Pericardium fibroblast (primary cell): ENCODE measurements around the gene FAM184B. TPM values are rescaled to one million over a fixed set of nuclear protein-coding genes. Genes with fewer than 3 reads are reported as not detected.

Experiments used
- total RNA-seq: library from RNA; depleted of rRNA; stranded (reverse); fragments of >200 nt; gene quantifications from 2 replicates; pipeline ENCODE4 v1.2.3, GENCODE V29; 2015

The FAM184B gene
- total RNA-seq, result 0.12 TPM in 1 of 2 replicates, not detected in the other

DNA sequence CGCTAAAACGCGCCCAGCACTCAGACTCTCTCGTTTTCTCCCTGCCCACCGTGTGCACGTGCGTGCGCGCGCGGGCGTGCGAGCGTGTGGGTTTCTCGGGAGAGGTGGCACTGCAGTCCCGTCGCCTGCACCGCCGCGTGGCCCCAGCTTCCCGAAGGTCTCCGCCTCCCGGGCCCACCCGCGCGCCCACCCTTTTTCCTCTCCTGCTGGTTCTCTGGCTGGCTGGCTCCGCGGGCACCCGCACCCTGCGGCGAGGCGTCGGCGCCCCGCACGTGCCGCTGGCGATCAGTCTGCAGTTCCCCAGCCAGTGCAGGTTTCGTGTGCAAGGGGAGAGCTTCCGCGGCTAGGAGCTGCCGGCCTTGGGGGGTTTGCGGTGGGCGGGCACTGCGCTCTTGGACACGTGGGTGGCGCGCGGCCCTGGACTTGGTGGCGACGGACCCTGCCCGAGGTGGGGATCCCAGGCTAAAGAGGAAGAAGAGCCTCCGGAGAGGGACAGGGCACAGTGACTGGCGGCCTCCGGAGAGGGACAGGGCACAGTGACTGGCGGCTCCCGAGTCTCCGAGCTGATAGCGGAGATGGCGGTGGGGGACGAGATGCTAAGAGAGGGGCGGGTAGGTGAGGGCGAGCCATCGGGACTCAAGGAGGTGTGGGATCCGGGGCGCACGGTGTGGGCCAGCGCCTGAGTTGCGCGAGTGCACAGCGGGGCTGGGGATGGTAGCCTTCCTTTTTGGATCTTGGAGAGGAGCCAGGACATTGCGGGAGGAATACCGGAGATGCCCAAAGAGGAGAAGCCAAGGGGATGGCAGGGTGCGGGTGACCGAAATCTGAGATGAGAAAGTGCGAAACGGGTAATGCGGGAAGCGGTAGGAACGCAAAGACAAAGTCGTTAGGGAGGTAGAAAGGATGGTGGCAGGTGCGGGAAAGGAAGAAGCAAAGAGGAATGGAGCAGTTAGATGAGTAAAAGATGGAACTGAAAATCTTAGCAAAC is at the start of gene FAM184B:
TSS of gene FAM184B (minus strand) at position 322 of the 988 bp plus-strand sequence. CDS start 322 bp downstream, outside the sequence.

DNA sequence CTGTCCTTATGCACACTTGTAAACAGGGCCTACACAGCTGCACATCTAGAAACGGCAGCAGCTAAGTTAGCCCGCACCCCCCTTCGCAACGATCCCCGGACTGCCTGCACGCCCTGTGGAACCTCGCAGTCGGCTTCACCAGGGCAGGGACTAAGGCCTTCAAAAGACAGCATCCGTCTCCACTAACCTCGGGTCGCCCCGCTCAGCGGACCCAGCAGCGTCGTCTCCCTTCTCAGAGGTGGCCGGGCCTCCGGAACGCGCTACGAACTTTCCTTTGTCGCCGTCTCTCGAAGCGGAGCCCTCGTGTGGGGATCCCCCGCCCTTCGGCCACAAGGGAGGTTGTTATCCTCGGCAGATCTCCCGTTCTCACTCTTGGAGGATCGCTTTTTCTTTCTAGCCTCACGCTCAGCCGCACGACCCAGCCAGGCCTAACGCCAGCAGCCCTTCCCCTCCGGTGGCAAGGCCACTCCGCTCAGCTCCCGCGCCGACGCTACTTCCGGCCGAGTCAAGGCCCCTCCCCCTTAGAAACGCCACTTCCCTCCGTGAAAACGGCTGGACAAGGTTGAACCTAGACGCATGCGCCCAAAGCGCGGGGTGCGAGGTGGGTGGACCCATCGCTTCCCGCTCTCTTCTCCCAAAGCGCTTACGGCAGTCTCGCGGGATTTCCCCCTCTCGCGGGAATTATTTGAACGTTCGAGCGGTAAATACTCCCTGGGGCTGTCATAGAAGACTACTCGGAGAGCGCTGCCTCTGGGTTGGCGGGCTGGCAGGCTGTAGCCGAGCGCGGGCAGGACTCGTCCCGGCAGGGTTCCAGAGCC is 29.0 kb upstream of the FAM184B start, which contains the start of the genes DCAF16 and NCAPG:
TSS of gene DCAF16 (minus strand) at position 498 of the 818 bp plus-strand sequence. CDS start 6,616 bp downstream, outside the sequence.
TSS of gene NCAPG (plus strand) at position 720 of the 818 bp plus-strand sequence. CDS start 99 bp downstream, outside the sequence.

DNA sequence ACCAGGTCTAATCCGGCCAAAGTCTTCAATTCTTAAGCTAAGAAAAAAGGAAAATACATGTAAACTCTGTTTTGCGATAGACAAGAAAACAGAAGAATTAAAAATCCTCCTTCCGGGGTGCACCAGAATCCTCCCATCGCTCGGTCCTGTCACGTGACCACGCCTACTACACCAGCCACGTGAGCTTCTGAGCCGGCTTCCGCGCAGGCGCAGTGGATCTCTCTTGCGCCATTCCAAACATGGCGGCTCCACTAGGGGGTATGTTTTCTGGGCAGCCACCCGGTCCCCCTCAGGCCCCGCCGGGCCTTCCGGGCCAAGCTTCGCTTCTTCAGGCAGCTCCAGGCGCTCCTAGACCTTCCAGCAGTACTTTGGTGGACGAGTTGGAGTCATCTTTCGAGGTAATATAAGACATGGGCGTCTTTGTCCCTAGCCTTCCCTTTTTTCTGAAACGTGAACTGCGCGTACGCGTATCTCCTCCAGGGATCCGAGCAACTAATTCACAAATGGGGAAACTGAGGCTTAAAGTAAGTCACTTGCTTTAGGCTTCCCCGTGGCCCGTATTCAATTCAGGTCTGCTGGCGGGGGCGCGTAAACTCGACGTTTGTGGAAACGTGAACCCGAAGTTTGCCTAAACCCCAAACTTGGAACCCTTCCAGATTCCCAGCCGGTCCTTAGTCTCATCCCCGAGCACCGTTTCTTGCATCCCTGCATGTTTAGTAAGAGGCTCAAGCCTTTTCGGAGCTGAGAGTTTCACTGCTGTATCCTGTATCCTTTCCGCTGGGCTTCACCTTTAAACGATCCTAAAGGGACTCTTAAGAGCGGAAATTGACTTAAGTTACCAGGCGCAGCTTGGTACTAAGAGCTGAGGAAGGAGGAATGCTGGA is 166.8 kb downstream of the FAM184B start, which contains the start of gene MED28:
TSS of gene MED28 (plus strand) at position 226 of the 884 bp plus-strand sequence. CDS start at position 240, 14 bp downstream.

Other genes starting within 250 kb of the FAM184B start
- gene LAP3, start 204.4 kb downstream of the FAM184B start, total RNA-seq, result 57.2 and 61.8 TPM in 2 replicates
- 4.4 and 6.2 TPM in 2 replicates for gene MED28, start 167.0 kb downstream of the FAM184B start, total RNA-seq
- gene DCAF16, start 29.1 kb upstream of the FAM184B start, total RNA-seq, result 16.2 and 17.5 TPM in 2 replicates
- 0.70 and 4.8 TPM in 2 replicates for gene NCAPG, start 29.4 kb upstream of the FAM184B start, total RNA-seq
- gene LCORL, start 240.1 kb upstream of the FAM184B start, total RNA-seq, result 4.8 and 9.0 TPM in 2 replicates